ENCODE measurements around the gene COP1. TPM values are rescaled to one million over a fixed set of nuclear protein-coding genes. Genes with fewer than 3 reads are reported as not detected.
A peak's percentile ranks its signal among the peaks of the same experiment; 100 is the strongest.
"Not testable (repeated sequence)": the region's sequence is repeated elsewhere in the genome, so short reads cannot be mapped to it uniquely, and the experiment has no call there.

The COP1 gene
- total and polyA plus RNA-seq, 12 donors: 17.9 to 55.2 (median 23.6) TPM

DNA sequence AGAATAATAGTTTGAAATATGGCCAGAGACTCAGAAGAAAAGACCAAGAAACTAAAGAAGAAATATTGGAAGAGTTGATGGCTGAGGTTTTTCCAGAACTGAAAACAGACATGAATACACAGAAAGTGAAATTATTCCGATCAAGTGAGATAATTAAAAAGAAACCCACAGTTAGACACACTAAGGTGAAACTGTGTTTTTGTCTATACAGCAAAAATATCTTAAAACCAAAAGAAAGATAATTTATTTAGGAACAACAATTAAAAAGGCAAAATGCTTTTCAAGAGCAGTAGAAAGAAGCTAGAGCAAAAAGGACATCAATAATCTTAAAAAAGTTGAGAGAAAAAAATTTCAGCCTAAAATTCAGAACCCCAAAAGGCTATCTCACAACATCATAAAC is 116.3 kb downstream of the COP1 start:
- H3K36me3 ChIP-seq: peaks cover 0 to 21% (median 0%) of the 10 kb centered on the region in 9 donors
- no peak for TF ChIP-seq CTCF (IDR thresholded peaks at IDR 0.05)
- peaks cover 0 to 23% (median 0%) of the 10 kb centered on the region in 11 donors for H3K9me3 ChIP-seq
- H3K27me3 ChIP-seq: no peaks in the 10 kb centered on the region
- intact Hi-C loops (cut with DNase I): no loop called here
- DNase-seq (no peak), ATAC-seq (no peak)
- H3K27ac ChIP-seq: no peak overlapping the region
- H3K4me1 ChIP-seq: no peaks in the 10 kb centered on the region
- no peak overlapping the region for H3K4me3 ChIP-seq
- WGBS, 2 donors: 91 to 98% methylated on average over 1 of the region's 1 CpG

DNA sequence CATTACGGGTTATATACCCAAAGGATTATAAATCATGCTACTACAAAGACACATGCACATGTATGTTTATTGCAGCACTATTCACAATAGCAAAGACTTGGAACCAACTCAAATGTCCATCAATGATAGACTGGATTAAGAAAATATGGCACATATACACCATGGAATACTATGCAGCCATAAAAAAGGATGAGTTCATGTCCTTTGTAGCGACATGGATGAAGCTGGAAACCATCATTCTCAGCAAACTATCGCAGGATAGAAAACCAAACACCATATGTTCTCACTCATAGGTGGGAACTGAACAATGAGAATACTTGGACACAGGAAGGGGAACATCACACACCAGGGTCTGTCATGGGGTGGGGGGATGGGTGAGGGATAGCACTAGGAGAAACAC is 119.3 kb downstream of the COP1 start:
- WGBS, 2 donors: 99% methylated on average over 3 of the region's 3 CpGs
- H3K27me3 ChIP-seq; ATAC-seq; intact Hi-C loops (cut with DNase I); H3K4me1 ChIP-seq; H3K27ac ChIP-seq; H3K4me3 ChIP-seq; DNase-seq: not testable (repeated sequence)
- H3K9me3 ChIP-seq: peaks cover 0 to 19% (median 0%) of the 10 kb centered on the region in 11 donors
- H3K36me3 ChIP-seq: peaks cover 0 to 21% (median 7%) of the 10 kb centered on the region in 9 donors

GRCh38 chr1:176073524-176074157 is 133.4 kb downstream of the COP1 start:
- Histone ChIP-seq H3K27ac (no peak overlapping the region), H3K4me3 (no peak overlapping the region), H3K27me3 (no peaks in the 10 kb centered on the region), H3K4me1 (peaks cover 0 to 6% (median 0%) of the 10 kb centered on the region in 9 donors), H3K36me3 (peaks cover 0 to 51% (median 0%) of the 10 kb centered on the region in 9 donors), H3K9me3 (peaks cover 0 to 21% (median 8%) of the 10 kb centered on the region in 11 donors)
- 28% methylated on average over 5 of the region's 5 CpGs for WGBS, 2 donors
- TF ChIP-seq CTCF (IDR thresholded peaks at IDR 0.05): peak; percentile 45 to 86 (median 78)
- DNase-seq: peak in 1 of 2 donors; percentile 67
- intact Hi-C loops (cut with DNase I): loop anchor here (1.0 to 10.0 kb wide), 13 partner anchors 589 to 929 kb away; no protein-coding TSS in a partner anchor
- ATAC-seq: peak in 7 of 8 donors; percentile 38 to 72 (median 68)

- intact Hi-C loops (cut with DNase I): no loop called here
- H3K9me3 ChIP-seq: no peaks in the 10 kb centered on the region
- H3K27ac ChIP-seq: no peak overlapping the region
- 95 to 96% methylated on average over 5 of the region's 5 CpGs for WGBS, 2 donors
- DNase-seq: no peak
- no peak overlapping the region for H3K4me3 ChIP-seq
- no peak for TF ChIP-seq CTCF (IDR thresholded peaks at IDR 0.05)
- peaks cover 0 to 6% (median 0%) of the 10 kb centered on the region in 9 donors for H3K4me1 ChIP-seq
- H3K36me3 ChIP-seq: peaks cover 0 to 33% (median 0%) of the 10 kb centered on the region in 9 donors
- no peaks in the 10 kb centered on the region for H3K27me3 ChIP-seq
- no peak for ATAC-seq
Measured at GRCh38 chr1:176068901-176069300, 138.2 kb downstream of the COP1 start.

DNA sequence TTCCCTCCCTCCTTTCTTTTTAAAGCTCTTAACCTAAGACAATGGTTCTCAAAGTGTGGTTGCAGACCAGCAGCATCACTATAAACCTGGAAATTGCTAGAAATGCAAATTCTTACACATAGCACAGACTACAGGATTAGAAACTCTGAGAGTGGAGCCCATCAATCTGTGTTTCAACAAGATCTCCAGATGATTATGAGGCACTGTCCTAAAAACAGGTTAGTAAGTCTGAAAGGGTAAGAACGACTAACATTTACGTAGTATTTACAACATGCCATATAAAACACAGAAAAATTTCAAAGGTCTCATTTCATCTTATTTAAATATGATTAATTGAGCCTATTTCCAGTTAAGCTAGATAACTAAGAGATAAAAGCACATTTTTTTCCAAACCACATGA is 138.8 kb downstream of the COP1 start:
- DNase-seq (no peak), ATAC-seq (no peak)
- Histone ChIP-seq H3K36me3 (peaks cover 0 to 33% (median 0%) of the 10 kb centered on the region in 9 donors), H3K9me3 (no peaks in the 10 kb centered on the region), H3K4me3 (no peak overlapping the region), H3K27me3 (no peaks in the 10 kb centered on the region), H3K27ac (no peak overlapping the region), H3K4me1 (peaks cover 0 to under 1% (median 0%) of the 10 kb centered on the region in 9 donors)
- intact Hi-C loops (cut with DNase I): no loop called here
- WGBS, 2 donors: 94 to 99% methylated on average over 2 of the region's 2 CpGs
- no peak for TF ChIP-seq CTCF (IDR thresholded peaks at IDR 0.05)

Measured in heart right ventricle (tissue), 16 donors.